Measurements from ENCODE around the gene SP4.

Gene SP4

GRCh38 chr7:21427871-21428658 lies at the start of gene SP4:
Gene SP4, plus strand, starts transcription at chr7:21428083. Its CDS starts 169 bp downstream, at chr7:21428252.
- in situ Hi-C loops (cut with HindIII; ENCODE audit: low pct_ligation_motif_present, low pct_unique_long_range_greater_than_20kb, low sequenced_read_pairs): no loop called here
- peak; percentile 99 for DNase-seq

- no peak for DNase-seq
- in situ Hi-C loops (cut with HindIII; ENCODE audit: low pct_ligation_motif_present, low pct_unique_long_range_greater_than_20kb, low sequenced_read_pairs): no loop called here
These were observed 44.4 kb upstream of the SP4 start for GRCh38 chr7:21383227-21384220.

- no peak for DNase-seq
- in situ Hi-C loops (cut with HindIII; ENCODE audit: low pct_ligation_motif_present, low pct_unique_long_range_greater_than_20kb, low sequenced_read_pairs): no loop called here
These were observed 33.9 kb upstream of the SP4 start for GRCh38 chr7:21393937-21394336.

- in situ Hi-C loops (cut with HindIII; ENCODE audit: low pct_ligation_motif_present, low pct_unique_long_range_greater_than_20kb, low sequenced_read_pairs): no loop called here
- no peak for DNase-seq
These were observed 25.9 kb upstream of the SP4 start for GRCh38 chr7:21401944-21402343.

GRCh38 chr7:21407796-21408480 lies 19.9 kb upstream of the SP4 start:
- in situ Hi-C loops (cut with HindIII; ENCODE audit: low pct_ligation_motif_present, low pct_unique_long_range_greater_than_20kb, low sequenced_read_pairs): no loop called here
- no peak for DNase-seq

GRCh38 chr7:21408481-21408820 lies 19.4 kb upstream of the SP4 start:
- no peak for DNase-seq
- in situ Hi-C loops (cut with HindIII; ENCODE audit: low pct_ligation_motif_present, low pct_unique_long_range_greater_than_20kb, low sequenced_read_pairs): no loop called here

GRCh38 chr7:21412410-21412851 lies 15.5 kb upstream of the SP4 start:
- DNase-seq: no peak
- in situ Hi-C loops (cut with HindIII; ENCODE audit: low pct_ligation_motif_present, low pct_unique_long_range_greater_than_20kb, low sequenced_read_pairs): no loop called here

GRCh38 chr7:21412957-21413356 lies 14.9 kb upstream of the SP4 start:
- in situ Hi-C loops (cut with HindIII; ENCODE audit: low pct_ligation_motif_present, low pct_unique_long_range_greater_than_20kb, low sequenced_read_pairs): no loop called here
- DNase-seq: no peak

- in situ Hi-C loops (cut with HindIII; ENCODE audit: low pct_ligation_motif_present, low pct_unique_long_range_greater_than_20kb, low sequenced_read_pairs): no loop called here
- DNase-seq: no peak
These were observed 14.4 kb upstream of the SP4 start for GRCh38 chr7:21413502-21413901.

- no peak for DNase-seq
- in situ Hi-C loops (cut with HindIII; ENCODE audit: low pct_ligation_motif_present, low pct_unique_long_range_greater_than_20kb, low sequenced_read_pairs): no loop called here
These were observed 13.0 kb upstream of the SP4 start for GRCh38 chr7:21414795-21415393.

- DNase-seq: no peak
- in situ Hi-C loops (cut with HindIII; ENCODE audit: low pct_ligation_motif_present, low pct_unique_long_range_greater_than_20kb, low sequenced_read_pairs): no loop called here
These were observed 10.2 kb upstream of the SP4 start for GRCh38 chr7:21417647-21418046.

GRCh38 chr7:21422751-21423150 lies 5.1 kb upstream of the SP4 start:
- DNase-seq: no peak
- in situ Hi-C loops (cut with HindIII; ENCODE audit: low pct_ligation_motif_present, low pct_unique_long_range_greater_than_20kb, low sequenced_read_pairs): no loop called here

GRCh38 chr7:21425290-21425689 lies 2.6 kb upstream of the SP4 start:
- no peak for DNase-seq
- in situ Hi-C loops (cut with HindIII; ENCODE audit: low pct_ligation_motif_present, low pct_unique_long_range_greater_than_20kb, low sequenced_read_pairs): no loop called here

- DNase-seq: no peak
- in situ Hi-C loops (cut with HindIII; ENCODE audit: low pct_ligation_motif_present, low pct_unique_long_range_greater_than_20kb, low sequenced_read_pairs): no loop called here
These were observed 1.3 kb upstream of the SP4 start for GRCh38 chr7:21426286-21427181.

- in situ Hi-C loops (cut with HindIII; ENCODE audit: low pct_ligation_motif_present, low pct_unique_long_range_greater_than_20kb, low sequenced_read_pairs): no loop called here
- peak; percentile 99 for DNase-seq
These were observed 557 bp upstream of the SP4 start for GRCh38 chr7:21427182-21427870.

- in situ Hi-C loops (cut with HindIII; ENCODE audit: low pct_ligation_motif_present, low pct_unique_long_range_greater_than_20kb, low sequenced_read_pairs): no loop called here
- no peak for DNase-seq
These were observed 717 bp downstream of the SP4 start for GRCh38 chr7:21428659-21428941.

GRCh38 chr7:21429021-21429420 lies 1.1 kb downstream of the SP4 start:
- no peak for DNase-seq
- in situ Hi-C loops (cut with HindIII; ENCODE audit: low pct_ligation_motif_present, low pct_unique_long_range_greater_than_20kb, low sequenced_read_pairs): no loop called here
